Endodermal cell (in vitro differentiated cells): ENCODE measurements around the gene HPSE2. TPM values are rescaled to one million over a fixed set of nuclear protein-coding genes. Genes with fewer than 3 reads are reported as not detected.

Experiments
- DNase-seq: peaks from one replicate; pipeline ENCODE4 v3.0.0-alpha.2; 2017
- H3K27ac ChIP-seq: 2 replicates; pipeline ENCODE4 v1.5.1; 2013; ENCODE audit warnings: mild to moderate bottlenecking, low read depth, low read length, moderate library complexity
- H3K27me3 ChIP-seq: 2 replicates; pipeline ENCODE4 v1.6.1; 2013; ENCODE audit warnings: mild to moderate bottlenecking, low read length, moderate library complexity; ENCODE audit not compliant: insufficient read depth, control insufficient read depth, poor library complexity, severe bottlenecking
- H3K36me3 ChIP-seq: 2 replicates; pipeline ENCODE4 v1.7.0; 2013; ENCODE audit warnings: mild to moderate bottlenecking, low read length, moderate library complexity; ENCODE audit not compliant: control insufficient read depth, insufficient read depth
- H3K4me1 ChIP-seq: one replicate; pipeline ENCODE4 v1.7.0; 2013; ENCODE audit warnings: low read length; ENCODE audit not compliant: control insufficient read depth, insufficient read depth
- H3K4me3 ChIP-seq: 2 replicates; pipeline ENCODE4 v1.5.1; 2013; ENCODE audit warnings: mild to moderate bottlenecking, low read length, moderate library complexity
- H3K9ac ChIP-seq: 2 replicates; pipeline ENCODE4 v1.6.1; 2013; ENCODE audit warnings: mild to moderate bottlenecking, low read length, moderate library complexity; ENCODE audit not compliant: poor library complexity, severe bottlenecking; ENCODE audit errors: extremely low read depth
- H3K9me3 ChIP-seq: 2 replicates; pipeline ENCODE4 v1.6.1; 2013; ENCODE audit warnings: mild to moderate bottlenecking, low read length, moderate library complexity; ENCODE audit not compliant: control insufficient read depth
- H3K27ac Mint-ChIP-seq: 2 replicates; pipeline ENCODE4 v1.8.0; 2020; ENCODE audit warnings: mixed read lengths
- H3K27me3 Mint-ChIP-seq: 2 replicates; pipeline ENCODE4 v1.8.0; 2021; ENCODE audit warnings: mild to moderate bottlenecking, mixed read lengths; ENCODE audit not compliant: insufficient read depth
- H3K36me3 Mint-ChIP-seq: 2 replicates; pipeline ENCODE4 v1.8.0; 2020; ENCODE audit warnings: low read depth, mixed read lengths
- H3K4me1 Mint-ChIP-seq: 2 replicates; pipeline ENCODE4 v1.8.0; 2020; ENCODE audit warnings: mixed read lengths
- H3K4me3 Mint-ChIP-seq: 2 replicates; pipeline ENCODE4 v1.8.0; 2020; ENCODE audit warnings: mild to moderate bottlenecking, moderate library complexity, mixed read lengths
- H3K9me3 Mint-ChIP-seq: 2 replicates; pipeline ENCODE4 v1.8.0; 2020; ENCODE audit warnings: mild to moderate bottlenecking, mixed read lengths
- CTCF ChIP-seq: fragments of 200-600 bp; sonication (generic); conservative IDR thresholded peaks from 2 replicates; pipeline ENCODE4 v1.5.0; 2021; ENCODE audit warnings: antibody characterized with exemption, mild to moderate bottlenecking
- WGBS, 2 experiments: methylation state at CpG; one replicate each; pipeline versions ENCODE4 v1.1.5 to v1.1.7; 2013; ENCODE audit warnings: missing lambda C conversion rate in 2 of 2, mixed read lengths in 1 of 2; ENCODE audit not compliant: insufficient coverage in 1 of 2, insufficient read length in 1 of 2; 5-methylcytosine and 5-hydroxymethylcytosine counted together
- total RNA-seq, 2 donors: library from RNA; stranded (reverse); fragmentation: NEBNext Ultra II Directional in 1 of 2; extraction: Animal tissue kit (Norgen Biotek cat#: 25700) in 1 of 2; gene quantifications; 2 replicates in 1 of 2; 3 replicates in 1 of 2; pipeline ENCODE4 v1.2.1, GENCODE V29; 2021

Gene HPSE2
- total RNA-seq, 2 donors from 2014 or later: 0.07 to 0.11 TPM

GRCh38 chr10:98808282-98808892, 427.3 kb downstream of the HPSE2 start:
- Histone ChIP-seq H3K9ac (no peak overlapping the region), H3K36me3 (no peaks in the 10 kb centered on the region), H3K27ac (no peak overlapping the region), H3K27me3 (no peaks in the 10 kb centered on the region), H3K4me3 (no peak overlapping the region), H3K4me1 (peaks cover 2% of the 10 kb centered on the region), H3K9me3 (no peaks in the 10 kb centered on the region)
- no peak overlapping the region for H3K27ac Mint-ChIP-seq
- no peak for TF ChIP-seq CTCF
- H3K9me3 Mint-ChIP-seq: no peaks in the 10 kb centered on the region
- WGBS, 2 experiments: 79 to 84% methylated on average over 2 of the region's 2 CpGs
- no peak overlapping the region for H3K4me3 Mint-ChIP-seq
- H3K27me3 Mint-ChIP-seq: no peaks in the 10 kb centered on the region
- DNase-seq: no peak
- no peaks in the 10 kb centered on the region for H3K36me3 Mint-ChIP-seq
- peaks cover 17% of the 10 kb centered on the region for H3K4me1 Mint-ChIP-seq

- no peak overlapping the region for H3K27ac Mint-ChIP-seq
- Histone ChIP-seq H3K4me3 (no peak overlapping the region), H3K9ac (no peak overlapping the region), H3K27ac (no peak overlapping the region), H3K36me3 (no peaks in the 10 kb centered on the region), H3K27me3 (no peaks in the 10 kb centered on the region), H3K9me3 (peaks cover 16% of the 10 kb centered on the region), H3K4me1 (no peaks in the 10 kb centered on the region)
- no peaks in the 10 kb centered on the region for H3K4me1 Mint-ChIP-seq
- no peak for DNase-seq
- H3K36me3 Mint-ChIP-seq: no peaks in the 10 kb centered on the region
- peaks cover 10% of the 10 kb centered on the region for H3K27me3 Mint-ChIP-seq
- TF ChIP-seq CTCF: no peak
- peaks cover 30% of the 10 kb centered on the region for H3K9me3 Mint-ChIP-seq
- no peak overlapping the region for H3K4me3 Mint-ChIP-seq
Measured at GRCh38 chr10:98800263-98800662, 435.4 kb downstream of the HPSE2 start.

- no peak overlapping the region for H3K4me3 ChIP-seq
- no peaks in the 10 kb centered on the region for H3K27me3 ChIP-seq
- 80 to 97% methylated on average over 1 to 2 of the region's 2 CpGs for WGBS, 2 experiments
- no peaks in the 10 kb centered on the region for H3K36me3 Mint-ChIP-seq
- peaks cover 16% of the 10 kb centered on the region for H3K9me3 ChIP-seq
- peaks cover 3% of the 10 kb centered on the region for H3K4me1 Mint-ChIP-seq
- H3K27ac Mint-ChIP-seq: no peak overlapping the region
- no peak for DNase-seq
- peaks cover 19% of the 10 kb centered on the region for H3K9me3 Mint-ChIP-seq
- no peak overlapping the region for H3K4me3 Mint-ChIP-seq
- no peak for TF ChIP-seq CTCF
- peaks cover 11% of the 10 kb centered on the region for H3K27me3 Mint-ChIP-seq
- H3K27ac ChIP-seq: no peak overlapping the region
- H3K9ac ChIP-seq: no peak overlapping the region
- H3K36me3 ChIP-seq: no peaks in the 10 kb centered on the region
- no peaks in the 10 kb centered on the region for H3K4me1 ChIP-seq
Measured at GRCh38 chr10:98795467-98795866, 440.2 kb downstream of the HPSE2 start.
